CD14-positive monocyte (primary cell): ENCODE results near the gene YPEL3. TPM values are rescaled to one million over a fixed set of nuclear protein-coding genes. Genes with fewer than 3 reads are reported as not detected.

Experiments used
- DNase-seq, 3 donors: peaks; one replicate each; pipeline ENCODE4 v3.0.0-alpha.2; 2011 to 2022
- H2AFZ ChIP-seq: 2 replicates; pipeline ENCODE4 v1.6.0; 2012; ENCODE audit warnings: mild to moderate bottlenecking, low read depth, low read length, inconsistent platforms; ENCODE audit not compliant: insufficient read depth, poor library complexity, severe bottlenecking
- H3K27ac ChIP-seq, 2 donors: 1 replicate in 1 of 2; 2 replicates in 1 of 2; pipeline ENCODE4 v1.5.1; 2012 to 2013; ENCODE audit warnings: low read length in 2 of 2, control low read depth in 1 of 2, inconsistent platforms in 1 of 2, low read depth in 1 of 2, mild to moderate bottlenecking in 1 of 2
- H3K27me3 ChIP-seq, 2 donors: one replicate each; pipeline versions ENCODE4 v1.6.0 to v1.6.1; 2011 to 2013; ENCODE audit warnings: low read length in 2 of 2; ENCODE audit not compliant: control insufficient read depth in 2 of 2, insufficient read depth in 2 of 2
- H3K36me3 ChIP-seq, 2 donors: replicated peaks in 1 of 2; 1 replicate in 1 of 2; 2 replicates in 1 of 2; pipeline versions ENCODE4 v1.5.1 to v1.6.1; 2012 to 2013; ENCODE audit warnings: low read length in 2 of 2, control low read depth in 1 of 2, inconsistent platforms in 1 of 2, mild to moderate bottlenecking in 1 of 2; ENCODE audit not compliant: insufficient read depth in 2 of 2, control insufficient read depth in 1 of 2
- H3K4me1 ChIP-seq, 2 donors: 1 replicate in 1 of 2; 2 replicates in 1 of 2; pipeline versions ENCODE4 v1.5.1 to v1.6.1; 2012 to 2013; ENCODE audit warnings: low read length in 2 of 2, control low read depth in 1 of 2, inconsistent platforms in 1 of 2, mild to moderate bottlenecking in 1 of 2, moderate library complexity in 1 of 2; ENCODE audit not compliant: insufficient read depth in 2 of 2, control insufficient read depth in 1 of 2
- H3K4me2 ChIP-seq: replicated peaks from 2 replicates; pipeline ENCODE3; 2012; ENCODE audit warnings: low read length, moderate library complexity, mild to moderate bottlenecking; ENCODE audit not compliant: poor library complexity, severe bottlenecking; ENCODE audit errors: extremely low read depth
- H3K4me3 ChIP-seq, 3 experiments: fragments of 200-600 bp in 1 of 3; sonication (generic) in 1 of 3; replicated peaks in 1 of 3; 1 replicate in 2 of 3; 2 replicates in 1 of 3; pipeline ENCODE4 v1.5.1; 2011 to 2013; ENCODE audit warnings: low read length in 3 of 3, mild to moderate bottlenecking in 3 of 3, control low read depth in 2 of 3, low read depth in 2 of 3, inconsistent platforms in 1 of 3, moderate library complexity in 1 of 3
- H3K79me2 ChIP-seq: 2 replicates; pipeline ENCODE4 v1.6.0; 2012; ENCODE audit warnings: mild to moderate bottlenecking, control low read depth, inconsistent platforms, low read length, moderate library complexity; ENCODE audit not compliant: insufficient read depth
- H3K9ac ChIP-seq: 2 replicates; pipeline ENCODE4 v1.6.0; 2017; ENCODE audit warnings: low read length, mild to moderate bottlenecking; ENCODE audit not compliant: insufficient read depth, poor library complexity, severe bottlenecking
- H3K9me3 ChIP-seq, 2 donors: replicated peaks in 1 of 2; 1 replicate in 1 of 2; 2 replicates in 1 of 2; pipeline versions ENCODE4 v1.5.1 to v1.6.1; 2012 to 2013; ENCODE audit warnings: low read length in 2 of 2, control low read depth in 1 of 2; ENCODE audit not compliant: control insufficient read depth in 1 of 2, insufficient read depth in 1 of 2
- H4K20me1 ChIP-seq: 2 replicates; pipeline ENCODE4 v1.6.0; 2012; ENCODE audit warnings: mild to moderate bottlenecking, low read length, control low read depth, moderate library complexity; ENCODE audit not compliant: insufficient read depth
- H3K27ac Mint-ChIP-seq, 7 donors: one replicate each; pipeline ENCODE4 v1.8.0; 2020; ENCODE audit warnings: mild to moderate bottlenecking in 7 of 7, mixed read lengths in 7 of 7, moderate library complexity in 6 of 7, inconsistent platforms in 2 of 7
- H3K27me3 Mint-ChIP-seq, 3 donors: one replicate each; pipeline ENCODE4 v1.8.0; 2021 to 2022; ENCODE audit warnings: low read depth in 3 of 3, mild to moderate bottlenecking in 3 of 3, mixed read lengths in 3 of 3, moderate library complexity in 3 of 3, inconsistent platforms in 1 of 3
- H3K36me3 Mint-ChIP-seq, 2 donors: one replicate each; pipeline ENCODE4 v1.8.0; 2020; ENCODE audit warnings: mixed read lengths in 2 of 2, inconsistent platforms in 1 of 2, mild to moderate bottlenecking in 1 of 2
- H3K4me1 Mint-ChIP-seq: one replicate; pipeline ENCODE4 v1.8.0; 2020; ENCODE audit warnings: mild to moderate bottlenecking, mixed read lengths
- H3K4me3 Mint-ChIP-seq, 2 donors: one replicate each; pipeline ENCODE4 v1.8.0; 2020; ENCODE audit warnings: mild to moderate bottlenecking in 2 of 2, mixed read lengths in 2 of 2, moderate library complexity in 1 of 2
- H3K9me3 Mint-ChIP-seq, 7 donors: one replicate each; pipeline ENCODE4 v1.8.0; 2020 to 2022; ENCODE audit warnings: mixed read lengths in 7 of 7, mild to moderate bottlenecking in 6 of 7, moderate library complexity in 6 of 7, inconsistent platforms in 2 of 7
- CTCF ChIP-seq: fragments of 200-600 bp; IDR thresholded peaks from one replicate; pipeline ENCODE4 v1.8.0; 2022; ENCODE audit warnings: antibody characterized with exemption, mild to moderate bottlenecking
- WGBS: methylation state at CpG from one replicate; pipeline ENCODE4 v1.1.5; 2013; ENCODE audit warnings: missing lambda C conversion rate; ENCODE audit not compliant: insufficient coverage; 5-methylcytosine and 5-hydroxymethylcytosine counted together
- intact Hi-C, 2 donors: fragments of 100-400 bp; cut with micrococcal nuclease; formaldehyde crosslinking; loops; one replicate each; pipeline versions ENCODE4 v1.15.0 to v1.15.1; 2023
- polyA plus RNA-seq, 3 donors: library from polyadenylated mRNA; depleted of rRNA in 1 of 3; unstranded in 2 of 3; stranded (reverse) in 1 of 3; fragments of 300-500 nt in 2 of 3; fragments of >200 nt in 1 of 3; fragmentation: Illumina TruSeq in 2 of 3; gene quantifications; 1 replicate in 2 of 3; 2 replicates in 1 of 3; pipeline ENCODE4 v1.2.3, GENCODE V29; 2012 to 2021

YPEL3 gene
- polyA plus RNA-seq, 3 donors = 182 to 283 (median 235) TPM

GRCh38 chr16:30046588-30046987 lies 49.4 kb downstream of the YPEL3 start:
- Histone ChIP-seq H3K4me1 (no peaks in the 10 kb centered on the region), H3K79me2 (peaks cover 1% of the 10 kb centered on the region), H4K20me1 (no peaks in the 10 kb centered on the region), H3K4me2 (no peak overlapping the region), H3K27ac (no peak overlapping the region), H3K4me3 (no peak overlapping the region), H3K27me3 (no peaks in the 10 kb centered on the region), H3K36me3 (no peaks in the 10 kb centered on the region), H3K9me3 (no peaks in the 10 kb centered on the region), H2AFZ (no peak overlapping the region), H3K9ac (no peak overlapping the region)
- H3K9me3 Mint-ChIP-seq = peaks cover 0 to 3% (median 0%) of the 10 kb centered on the region in 7 donors
- no peaks in the 10 kb centered on the region for H3K36me3 Mint-ChIP-seq
- peaks cover 0 to 4% (median 1%) of the 10 kb centered on the region in 3 donors for H3K27me3 Mint-ChIP-seq
- H3K4me3 Mint-ChIP-seq = no peak overlapping the region
- H3K27ac Mint-ChIP-seq = no peak overlapping the region
- intact Hi-C loops = no loop called here
- DNase-seq = no peak
- H3K4me1 Mint-ChIP-seq = peaks cover 2% of the 10 kb centered on the region
- TF ChIP-seq CTCF = no peak
- no CpG with 5 or more reads among the region's 1 CpG for WGBS

- Mint-ChIP-seq H3K4me1 (peaks cover 2% of the 10 kb centered on the region), H3K27ac (no peak overlapping the region), H3K27me3 (peaks cover 0 to 4% (median 4%) of the 10 kb centered on the region in 3 donors), H3K9me3 (peaks cover 0 to 3% (median 0%) of the 10 kb centered on the region in 7 donors), H3K4me3 (no peak overlapping the region), H3K36me3 (no peaks in the 10 kb centered on the region)
- no peak overlapping the region for H3K27ac ChIP-seq
- DNase-seq = no peak
- intact Hi-C loops = no loop called here
- no peaks in the 10 kb centered on the region for H4K20me1 ChIP-seq
- H3K79me2 ChIP-seq = no peaks in the 10 kb centered on the region
- H3K4me2 ChIP-seq = no peak overlapping the region
- H3K4me3 ChIP-seq = no peak overlapping the region
- no peaks in the 10 kb centered on the region for H3K9me3 ChIP-seq
- H3K27me3 ChIP-seq = no peaks in the 10 kb centered on the region
- no peaks in the 10 kb centered on the region for H3K4me1 ChIP-seq
- no peak overlapping the region for H3K9ac ChIP-seq
- no peak for TF ChIP-seq CTCF
- no peaks in the 10 kb centered on the region for H3K36me3 ChIP-seq
- 93% methylated on average over 3 of the region's 8 CpGs for WGBS
- no peak overlapping the region for H2AFZ ChIP-seq
These were observed 49.8 kb downstream of the YPEL3 start for GRCh38 chr16:30046178-30046577.

Other genes starting within 250 kb of the YPEL3 start
- gene CDIPT, start 233.0 kb downstream of the YPEL3 start, polyA plus RNA-seq = 10 to 100 TPM; 67.2 to 98.8 (median 93.5) TPM
- not detected for gene SEZ6L2, start 196.7 kb downstream of the YPEL3 start, polyA plus RNA-seq
- gene ASPHD1, start 195.7 kb downstream of the YPEL3 start, polyA plus RNA-seq = not detected
- 10 to 100 TPM in 1 of 3 donors, 1 to 10 TPM in 2; 4.0 to 36.6 (median 4.7) TPM for gene KCTD13, start 170.0 kb downstream of the YPEL3 start, polyA plus RNA-seq
- gene TMEM219, start 134.1 kb downstream of the YPEL3 start, polyA plus RNA-seq = 100 to 1,000 TPM; 157 to 265 (median 227) TPM
- gene TAOK2, start 122.3 kb downstream of the YPEL3 start, polyA plus RNA-seq = 10 to 100 TPM in 1 of 3 donors, 1 to 10 TPM in 2; 1.1 to 19.2 (median 2.3) TPM
- 1 to 10 TPM; 3.3 to 4.8 (median 3.7) TPM for gene HIRIP3, start 100.6 kb downstream of the YPEL3 start, polyA plus RNA-seq
- 10 to 100 TPM in 1 of 3 donors, 1 to 10 TPM in 2; 2.8 to 57.6 (median 3.5) TPM for gene INO80E, start 100.0 kb downstream of the YPEL3 start, polyA plus RNA-seq
- gene DOC2A, start 85.2 kb downstream of the YPEL3 start, polyA plus RNA-seq = 1 to 10 TPM in 1 of 3 donors, under 1 TPM in 2; 0.23 to 3.7 (median 0.66) TPM
- not detected for gene C16orf92, start 73.0 kb downstream of the YPEL3 start, polyA plus RNA-seq
- not detected for gene TLCD3B, start 64.9 kb downstream of the YPEL3 start, polyA plus RNA-seq
- gene ALDOA, start 30.5 kb downstream of the YPEL3 start, polyA plus RNA-seq = 1,000 to 10,000 TPM; 1,202 to 1,628 (median 1,429) TPM
- 100 to 1,000 TPM; 186 to 388 (median 279) TPM for gene PPP4C, start 20.2 kb downstream of the YPEL3 start, polyA plus RNA-seq
- under 1 TPM; 0.10 to 0.65 (median 0.11) TPM for gene TBX6, start 4.3 kb downstream of the YPEL3 start, polyA plus RNA-seq
- gene GDPD3, start 17.3 kb upstream of the YPEL3 start, polyA plus RNA-seq = 1 to 10 TPM in 1 of 3 donors, not detected in 2; 9.6 TPM
- gene MAPK3, start 27.0 kb upstream of the YPEL3 start, polyA plus RNA-seq = 10 to 100 TPM in 2 of 3 donors, 1 to 10 TPM in 1; 8.1 to 82.8 (median 10.2) TPM
- 1,000 to 10,000 TPM; 1,314 to 1,363 (median 1,346) TPM for gene CORO1A, start 87.4 kb upstream of the YPEL3 start, polyA plus RNA-seq
- gene BOLA2B, start 97.5 kb upstream of the YPEL3 start, polyA plus RNA-seq = 100 to 1,000 TPM; 105 to 170 (median 160) TPM
- gene SLX1A, start 97.7 kb upstream of the YPEL3 start, polyA plus RNA-seq = 100 to 1,000 TPM in 2 of 3 donors, 10 to 100 TPM in 1; 43.1 to 163 (median 162) TPM
- 10 to 100 TPM; 20.9 to 29.9 (median 28.3) TPM for gene SULT1A3, start 103.0 kb upstream of the YPEL3 start, polyA plus RNA-seq
- 10 to 100 TPM in 1 of 3 donors, not detected in 2; 15.4 TPM for gene NPIPB13, start 152.3 kb upstream of the YPEL3 start, polyA plus RNA-seq